Subcutaneous abdominal adipose tissue (tissue), 5 donors: ENCODE results near the gene OPTC.
"Not testable (repeated sequence)": the region's sequence is repeated elsewhere in the genome, so short reads cannot be mapped to it uniquely, and the experiment has no call there.

Source experiments
- H3K27ac ChIP-seq: one replicate; pipeline ENCODE4 v1.7.0; 2013; ENCODE audit warnings: low read depth, mild to moderate bottlenecking, inconsistent platforms, low read length, moderate library complexity
- H3K27me3 ChIP-seq, 5 donors: one replicate each; pipeline ENCODE4 v1.7.0; 2013; ENCODE audit warnings: low read length in 5 of 5, inconsistent platforms in 1 of 5; ENCODE audit not compliant: control insufficient read depth in 5 of 5, insufficient read depth in 4 of 5
- H3K36me3 ChIP-seq, 5 donors: one replicate each; pipeline ENCODE4 v1.7.0; 2013; ENCODE audit warnings: low read length in 5 of 5; ENCODE audit not compliant: control insufficient read depth in 5 of 5, insufficient read depth in 5 of 5
- H3K4me1 ChIP-seq, 5 donors: one replicate each; pipeline ENCODE4 v1.7.0; 2013; ENCODE audit warnings: low read length in 5 of 5, mild to moderate bottlenecking in 3 of 5, moderate library complexity in 1 of 5; ENCODE audit not compliant: control insufficient read depth in 5 of 5, insufficient read depth in 5 of 5
- H3K4me3 ChIP-seq, 5 donors: one replicate each; pipeline ENCODE4 v1.7.0; 2013; ENCODE audit warnings: low read length in 5 of 5, low read depth in 1 of 5
- H3K9ac ChIP-seq, 5 donors: one replicate each; pipeline ENCODE4 v1.7.0; 2013; ENCODE audit warnings: low read length in 5 of 5, mild to moderate bottlenecking in 4 of 5, moderate library complexity in 3 of 5
- H3K9me3 ChIP-seq, 5 donors: one replicate each; pipeline ENCODE4 v1.7.0; 2013; ENCODE audit warnings: low read length in 5 of 5; ENCODE audit not compliant: control insufficient read depth in 5 of 5
- donor health status: healthy.
- donor health status: healthy.
- donor health status: healthy.
- donor health status: healthy.
- donor health status: healthy.

The OPTC gene, protein sequence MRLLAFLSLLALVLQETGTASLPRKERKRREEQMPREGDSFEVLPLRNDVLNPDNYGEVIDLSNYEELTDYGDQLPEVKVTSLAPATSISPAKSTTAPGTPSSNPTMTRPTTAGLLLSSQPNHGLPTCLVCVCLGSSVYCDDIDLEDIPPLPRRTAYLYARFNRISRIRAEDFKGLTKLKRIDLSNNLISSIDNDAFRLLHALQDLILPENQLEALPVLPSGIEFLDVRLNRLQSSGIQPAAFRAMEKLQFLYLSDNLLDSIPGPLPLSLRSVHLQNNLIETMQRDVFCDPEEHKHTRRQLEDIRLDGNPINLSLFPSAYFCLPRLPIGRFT

DNA sequence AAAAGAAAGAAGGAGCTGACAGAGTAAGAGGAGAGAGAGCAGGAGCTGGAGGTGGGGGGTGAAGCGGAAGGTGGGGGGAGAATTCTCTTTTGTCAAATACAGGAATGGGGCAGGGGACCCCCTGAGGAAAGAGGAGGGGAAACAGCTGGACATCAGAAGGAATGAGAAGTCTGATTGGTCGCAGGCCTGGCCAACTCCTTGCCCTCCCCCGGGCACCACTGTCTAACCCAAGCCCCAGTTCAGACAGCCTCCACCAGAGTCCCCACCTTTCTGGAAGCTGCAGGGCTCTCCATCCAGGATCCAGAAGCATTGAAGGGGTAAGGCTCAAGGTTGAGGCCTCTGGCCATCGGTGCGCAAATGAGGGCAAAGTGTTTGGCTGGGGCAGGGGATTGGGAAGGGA is at the start of gene OPTC:
Gene OPTC (plus strand): TSS at position 253 of the 400 bp plus-strand sequence. CDS start 1,853 bp downstream, outside the sequence.
- no peak within 1 kb of the TSS for H3K27ac ChIP-seq
- H3K9me3 ChIP-seq: no peaks in the 10 kb centered on the region
- no peaks in the 10 kb centered on the region for H3K27me3 ChIP-seq
- H3K9ac ChIP-seq: no peak within 1 kb of the TSS
- H3K36me3 ChIP-seq: peaks cover 0 to 3% (median 0%) of the 10 kb centered on the region in 5 donors
- H3K4me1 ChIP-seq: no peaks in the 10 kb centered on the region
- no peak within 1 kb of the TSS for H3K4me3 ChIP-seq

- peaks cover 0 to 11% (median 6%) of the 10 kb centered on the region in 5 donors for H3K9me3 ChIP-seq
- no peaks in the 10 kb centered on the region for H3K36me3 ChIP-seq
- no peak overlapping the region for H3K4me3 ChIP-seq
Observed at GRCh38 chr1:203444171-203444576, 49.8 kb upstream of the OPTC start.

DNA sequence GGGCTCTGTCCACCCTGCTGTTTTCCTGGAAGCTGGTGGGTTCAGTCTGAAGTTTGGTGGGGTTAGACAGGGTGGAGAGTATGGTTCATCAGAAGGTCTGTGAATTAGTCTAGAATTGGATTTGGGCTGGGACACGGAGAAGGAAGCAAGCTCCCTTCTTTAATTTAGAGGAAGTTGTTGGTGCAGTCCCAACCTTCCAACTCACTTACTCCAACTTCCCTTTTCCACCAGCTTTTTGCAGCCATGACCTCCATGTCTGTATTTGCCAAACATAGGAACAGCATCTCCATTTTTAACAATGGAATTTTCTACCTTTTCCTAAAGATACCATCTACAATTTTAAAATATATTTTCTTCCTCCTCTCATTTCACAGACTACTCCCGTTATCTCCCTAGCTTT is 46.8 kb upstream of the OPTC start:
- Histone ChIP-seq H3K27me3 (no peaks in the 10 kb centered on the region), H3K4me1 (peaks cover 0 to 30% (median 19%) of the 10 kb centered on the region in 5 donors), H3K9ac (no peak overlapping the region), H3K9me3 (peaks cover 0 to 11% (median 6%) of the 10 kb centered on the region in 5 donors), H3K4me3 (no peak overlapping the region), H3K36me3 (no peaks in the 10 kb centered on the region), H3K27ac (no peak overlapping the region)

More at GRCh38 chr1:203444171-203444576, 49.8 kb upstream of the OPTC start:
- peak overlapping the region; percentile 64 for H3K27ac ChIP-seq
- peaks cover 0 to 43% (median 34%) of the 10 kb centered on the region in 5 donors for H3K4me1 ChIP-seq
- no peaks in the 10 kb centered on the region for H3K27me3 ChIP-seq
- H3K9ac ChIP-seq: no peak overlapping the region

DNA sequence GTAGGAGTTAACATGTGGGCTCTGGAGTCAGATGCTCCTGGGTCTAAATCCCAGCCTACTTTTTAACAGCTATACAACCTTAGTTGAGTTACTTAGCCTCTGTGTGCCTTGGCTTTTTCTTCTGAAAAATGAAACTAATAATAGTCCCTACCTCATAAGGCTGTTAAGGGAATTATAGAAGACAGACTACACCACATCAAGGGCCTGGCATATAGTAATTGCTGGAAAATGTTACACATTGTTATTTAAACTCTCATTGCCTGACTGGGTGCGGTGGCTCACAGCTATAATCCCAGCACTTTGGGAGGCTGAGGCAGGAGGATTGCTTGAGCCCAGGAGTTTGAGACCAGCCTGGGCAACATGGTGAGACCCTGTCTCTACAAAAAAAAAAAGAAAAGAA is 46.4 kb upstream of the OPTC start:
- Histone ChIP-seq H3K27ac (peak overlapping the region; percentile 56), H3K4me1 (peaks cover 0 to 26% (median 19%) of the 10 kb centered on the region in 5 donors), H3K9me3 (peaks cover 0 to 11% (median 6%) of the 10 kb centered on the region in 5 donors)
- H3K36me3 ChIP-seq, H3K27me3 ChIP-seq, H3K9ac ChIP-seq, H3K4me3 ChIP-seq: not testable (repeated sequence)

GRCh38 chr1:203448521-203449061 is 45.4 kb upstream of the OPTC start:
- H3K9ac ChIP-seq: no peak overlapping the region
- peaks cover 0 to 18% (median 14%) of the 10 kb centered on the region in 5 donors for H3K4me1 ChIP-seq
- no peaks in the 10 kb centered on the region for H3K27me3 ChIP-seq
- peaks cover 0 to 11% (median 6%) of the 10 kb centered on the region in 5 donors for H3K9me3 ChIP-seq
- H3K4me3 ChIP-seq: no peak overlapping the region
- no peaks in the 10 kb centered on the region for H3K36me3 ChIP-seq
- peak overlapping the region; percentile 56 for H3K27ac ChIP-seq

- no peak overlapping the region for H3K27ac ChIP-seq
- no peaks in the 10 kb centered on the region for H3K36me3 ChIP-seq
- H3K9ac ChIP-seq: no peak overlapping the region
- H3K4me1 ChIP-seq: peaks cover 0 to 18% (median 11%) of the 10 kb centered on the region in 5 donors
- H3K27me3 ChIP-seq: no peaks in the 10 kb centered on the region
- H3K9me3 ChIP-seq: peaks cover 0 to 10% (median 4%) of the 10 kb centered on the region in 5 donors
- no peak overlapping the region for H3K4me3 ChIP-seq
Observed at GRCh38 chr1:203450001-203450400, 44.0 kb upstream of the OPTC start.

- Histone ChIP-seq H3K4me1 (peaks cover 0 to 18% (median 11%) of the 10 kb centered on the region in 5 donors), H3K27me3 (no peaks in the 10 kb centered on the region), H3K27ac (no peak overlapping the region), H3K4me3 (no peak overlapping the region), H3K36me3 (no peaks in the 10 kb centered on the region), H3K9ac (no peak overlapping the region), H3K9me3 (peaks cover 0 to 4% (median 0%) of the 10 kb centered on the region in 5 donors)
Observed at GRCh38 chr1:203450479-203451149, 43.3 kb upstream of the OPTC start.

- H3K36me3 ChIP-seq: no peaks in the 10 kb centered on the region
- no peak overlapping the region for H3K27ac ChIP-seq
- H3K27me3 ChIP-seq: no peaks in the 10 kb centered on the region
- H3K9ac ChIP-seq: no peak overlapping the region
- H3K4me1 ChIP-seq: peaks cover 0 to 18% (median 11%) of the 10 kb centered on the region in 5 donors
- H3K9me3 ChIP-seq: no peaks in the 10 kb centered on the region
- H3K4me3 ChIP-seq: no peak overlapping the region
Observed at GRCh38 chr1:203451836-203452784, 41.8 kb upstream of the OPTC start.

GRCh38 chr1:203453016-203453415 is 40.9 kb upstream of the OPTC start:
- no peaks in the 10 kb centered on the region for H3K27me3 ChIP-seq
- no peaks in the 10 kb centered on the region for H3K9me3 ChIP-seq
- H3K4me3 ChIP-seq: no peak overlapping the region
- no peaks in the 10 kb centered on the region for H3K36me3 ChIP-seq
- H3K9ac ChIP-seq: no peak overlapping the region
- peaks cover 0 to 15% (median 11%) of the 10 kb centered on the region in 5 donors for H3K4me1 ChIP-seq
- H3K27ac ChIP-seq: no peak overlapping the region
